Keratinocyte (primary cell): Measurements from ENCODE around the gene ZNF134. TPM values are rescaled to one million over a fixed set of nuclear protein-coding genes. Genes with fewer than 3 reads are reported as not detected.

Experiments
- DNase-seq: peaks from one replicate; pipeline ENCODE4 v3.0.0-alpha.2; 2011; ENCODE audit warnings: low read depth, missing footprints, low spot score
- FAIRE-seq: peaks from 2 replicates; lab custom pipeline; 2011; peaks lifted over from hg19 to GRCh38; lab: Jason Lieb, UNC
- H2AFZ ChIP-seq: 2 replicates; pipeline ENCODE4 v1.6.0; 2012; ENCODE audit warnings: low read length, control low read depth, inconsistent platforms; ENCODE audit not compliant: control insufficient read depth
- H3K27ac ChIP-seq: 2 replicates; pipeline ENCODE4 v1.5.1; 2011; ENCODE audit warnings: low read length; ENCODE audit not compliant: control insufficient read depth, insufficient read depth
- H3K27me3 ChIP-seq: 3 replicates; pipeline ENCODE4 v1.6.0; 2011; ENCODE audit warnings: low read length; ENCODE audit not compliant: control insufficient read depth, insufficient read depth; ENCODE audit errors: extremely low read depth
- H3K36me3 ChIP-seq, 2 experiments: 2 replicates in 1 of 2; 3 replicates in 1 of 2; pipeline ENCODE4 v1.5.1; 2011; ENCODE audit warnings: low read length in 2 of 2, mild to moderate bottlenecking in 1 of 2; ENCODE audit not compliant: control insufficient read depth in 2 of 2, insufficient read depth in 2 of 2; ENCODE audit errors: extremely low read depth in 1 of 2
- H3K4me1 ChIP-seq: 3 replicates; pipeline ENCODE4 v1.5.1; 2011; ENCODE audit warnings: low read length; ENCODE audit not compliant: control insufficient read depth, insufficient read depth; ENCODE audit errors: extremely low read depth
- H3K4me2 ChIP-seq: 3 replicates; pipeline ENCODE4 v1.6.0; 2011; ENCODE audit warnings: low read depth, low read length; ENCODE audit not compliant: control insufficient read depth, insufficient read depth; ENCODE audit errors: extremely low read depth
- H3K4me3 ChIP-seq, 3 experiments: fragments of 200-600 bp in 1 of 3; sonication (generic) in 1 of 3; 2 replicates in 2 of 3; 3 replicates in 1 of 3; pipeline ENCODE4 v1.5.1; 2011 to 2016; ENCODE audit warnings: low read length in 3 of 3, mild to moderate bottlenecking in 3 of 3, control low read depth in 2 of 3, inconsistent platforms in 1 of 3, low read depth in 1 of 3, mixed read lengths in 1 of 3, mixed run types in 1 of 3, moderate library complexity in 1 of 3; ENCODE audit not compliant: control insufficient read depth in 2 of 3, insufficient read depth in 2 of 3; ENCODE audit errors: extremely low read depth in 1 of 3
- H3K79me2 ChIP-seq: 2 replicates; pipeline ENCODE4 v1.6.0; 2012; ENCODE audit warnings: low read length; ENCODE audit not compliant: control insufficient read depth, insufficient read depth
- H3K9ac ChIP-seq: 3 replicates; pipeline ENCODE4 v1.6.0; 2011; ENCODE audit warnings: low read length; ENCODE audit not compliant: control insufficient read depth, insufficient read depth; ENCODE audit errors: extremely low read depth
- H3K9me1 ChIP-seq: 3 replicates; pipeline ENCODE4 v1.6.0; 2011; ENCODE audit warnings: low read length; ENCODE audit not compliant: control insufficient read depth, insufficient read depth; ENCODE audit errors: extremely low read depth
- H3K9me3 ChIP-seq: 2 replicates; pipeline ENCODE4 v1.5.1; 2012; ENCODE audit warnings: low read depth, low read length; ENCODE audit not compliant: control insufficient read depth
- H4K20me1 ChIP-seq: 3 replicates; pipeline ENCODE4 v1.6.0; 2011; ENCODE audit warnings: low read length; ENCODE audit not compliant: control insufficient read depth, insufficient read depth; ENCODE audit errors: extremely low read depth
- EZH2 ChIP-seq: IDR thresholded peaks from one replicate; pipeline ENCODE4 v1.6.1; 2012; ENCODE audit warnings: inconsistent platforms, mild to moderate bottlenecking, low read length, moderate library complexity
- dilution Hi-C: fragments of 300-500 bp; cut with MboI; formaldehyde crosslinking; loops from one replicate; pipeline ENCODE4 v1.7.0; 2020; ENCODE audit warnings: low sequenced_read_pairs; ENCODE audit not compliant: extremely low pct_ligation_motif_present
- polyA plus RNA-seq, 5 experiments: library from polyadenylated mRNA; depleted of rRNA in 3 of 5; stranded (reverse) in 3 of 5; stranded (forward) in 1 of 5; unstranded in 1 of 5; fragments of >200 nt; gene quantifications; 1 replicate in 1 of 5; 2 replicates in 3 of 5; 3 replicates in 1 of 5; pipeline versions ENCODE4 v1.2.1 to v1.2.3, GENCODE V29; 2011 to 2012; ENCODE audit warnings: missing spikeins in 2 of 5, low read depth in 1 of 5, low replicate concordance in 1 of 5
- TF ChIP-seq, protein P1 (sequence below), 3 experiments: IDR thresholded peaks in 1 of 3; conservative IDR thresholded peaks in 1 of 3; optimal IDR thresholded peaks in 1 of 3; 2 replicates in 2 of 3; 3 replicates in 1 of 3; pipeline versions ENCODE3 to v1.5.1; 2011; ENCODE audit warnings: low read length in 3 of 3, mild to moderate bottlenecking in 3 of 3, moderate library complexity in 2 of 3, control low read depth in 1 of 3, inconsistent platforms in 1 of 3; ENCODE audit not compliant: insufficient read depth in 2 of 3; ENCODE audit errors: extremely low read depth in 1 of 3

Gene ZNF134
- polyA plus RNA-seq, 1 donor (not counting 4 experiments of a cell fraction or from before 2014, with no cell fraction given) = 10.7 TPM

GRCh38 chr19:57672466-57672865 is 58.4 kb downstream of the ZNF134 start:
- Histone ChIP-seq H3K4me2 (no peak overlapping the region), H3K27me3 (no peaks in the 10 kb centered on the region), H3K4me1 (no peaks in the 10 kb centered on the region), H3K9me3 (no peaks in the 10 kb centered on the region), H3K79me2 (no peaks in the 10 kb centered on the region), H3K36me3 (no peaks in the 10 kb centered on the region), H3K9ac (no peak overlapping the region), H3K27ac (no peak overlapping the region), H4K20me1 (no peaks in the 10 kb centered on the region), H3K9me1 (no peaks in the 10 kb centered on the region), H3K4me3 (no peak overlapping the region), H2AFZ (no peak overlapping the region)
- dilution Hi-C loops = no loop called here
- TF ChIP-seq, protein P1, sequence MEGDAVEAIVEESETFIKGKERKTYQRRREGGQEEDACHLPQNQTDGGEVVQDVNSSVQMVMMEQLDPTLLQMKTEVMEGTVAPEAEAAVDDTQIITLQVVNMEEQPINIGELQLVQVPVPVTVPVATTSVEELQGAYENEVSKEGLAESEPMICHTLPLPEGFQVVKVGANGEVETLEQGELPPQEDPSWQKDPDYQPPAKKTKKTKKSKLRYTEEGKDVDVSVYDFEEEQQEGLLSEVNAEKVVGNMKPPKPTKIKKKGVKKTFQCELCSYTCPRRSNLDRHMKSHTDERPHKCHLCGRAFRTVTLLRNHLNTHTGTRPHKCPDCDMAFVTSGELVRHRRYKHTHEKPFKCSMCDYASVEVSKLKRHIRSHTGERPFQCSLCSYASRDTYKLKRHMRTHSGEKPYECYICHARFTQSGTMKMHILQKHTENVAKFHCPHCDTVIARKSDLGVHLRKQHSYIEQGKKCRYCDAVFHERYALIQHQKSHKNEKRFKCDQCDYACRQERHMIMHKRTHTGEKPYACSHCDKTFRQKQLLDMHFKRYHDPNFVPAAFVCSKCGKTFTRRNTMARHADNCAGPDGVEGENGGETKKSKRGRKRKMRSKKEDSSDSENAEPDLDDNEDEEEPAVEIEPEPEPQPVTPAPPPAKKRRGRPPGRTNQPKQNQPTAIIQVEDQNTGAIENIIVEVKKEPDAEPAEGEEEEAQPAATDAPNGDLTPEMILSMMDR (optimal IDR thresholded peaks at IDR 0.05 in 1 of 3, IDR thresholded peaks at IDR 0.05 in 1 of 3, conservative IDR thresholded peaks at IDR 0.05 in 1 of 3; ENCODE audit: extremely low read depth in 1 of 3, insufficient read depth in 2 of 3, low read length in 3 of 3) = no peak
- no peak for TF ChIP-seq EZH2
- FAIRE-seq (no peak), DNase-seq (no peak)

Other genes with a start within 250 kb of the ZNF134 start
- 8.5 to 11.4 TPM (median 10.8 TPM) in 3 replicates for gene ZNF548, start 224.4 kb upstream of the ZNF134 start, polyA plus RNA-seq
- 4.8 to 5.4 TPM (median 5.0 TPM) in 3 replicates for gene ZNF17, start 203.1 kb upstream of the ZNF134 start, polyA plus RNA-seq
- gene ZNF749, start 178.9 kb upstream of the ZNF134 start, polyA plus RNA-seq = 5.7 to 6.8 TPM (median 6.3 TPM) in 3 replicates
- gene VN1R1, start 157.1 kb upstream of the ZNF134 start, polyA plus RNA-seq = 0.09 to 0.46 TPM (median 0.17 TPM) in 3 replicates
- 5.2 to 5.4 TPM (median 5.3 TPM) in 3 replicates for gene ZNF772, start 136.7 kb upstream of the ZNF134 start, polyA plus RNA-seq
- 7.0 to 13.4 TPM (median 11.9 TPM) in 3 replicates for gene ZNF419, start 126.5 kb upstream of the ZNF134 start, polyA plus RNA-seq
- gene ZNF773, start 114.3 kb upstream of the ZNF134 start, polyA plus RNA-seq = 5.4 to 8.8 TPM (median 7.9 TPM) in 3 replicates
- 5.6 to 7.7 TPM (median 6.3 TPM) in 3 replicates for gene ZNF549, start 86.9 kb upstream of the ZNF134 start, polyA plus RNA-seq
- gene ZNF550, start 54.4 kb upstream of the ZNF134 start, polyA plus RNA-seq = 6.2 to 8.9 TPM (median 7.3 TPM) in 3 replicates
- 4.4 to 5.5 TPM (median 5.0 TPM) in 3 replicates for gene ZNF416, start 35.3 kb upstream of the ZNF134 start, polyA plus RNA-seq
- 3.5 to 4.5 TPM (median 3.9 TPM) in 3 replicates for gene ZIK1, start 30.1 kb upstream of the ZNF134 start, polyA plus RNA-seq
- gene ZNF530, start 14.4 kb upstream of the ZNF134 start, polyA plus RNA-seq = 3.6 to 4.2 TPM (median 3.9 TPM) in 3 replicates
- gene ZNF211, start 18.9 kb downstream of the ZNF134 start, polyA plus RNA-seq = 9.4 to 19.5 TPM (median 15.5 TPM) in 3 replicates
- 0.08 to 0.26 TPM (median 0.18 TPM) in 3 replicates for gene ZSCAN4, start 54.7 kb downstream of the ZNF134 start, polyA plus RNA-seq
- gene ZNF551, start 67.7 kb downstream of the ZNF134 start, polyA plus RNA-seq = 7.2 to 8.5 TPM (median 8.3 TPM) in 3 replicates
- gene ZNF154, start 95.0 kb downstream of the ZNF134 start, polyA plus RNA-seq = 1.7 to 2.8 TPM (median 2.3 TPM) in 3 replicates
- 3.7 to 4.7 TPM (median 4.4 TPM) in 3 replicates for gene ZNF671, start 113.4 kb downstream of the ZNF134 start, polyA plus RNA-seq
- gene ZNF776, start 132.6 kb downstream of the ZNF134 start, polyA plus RNA-seq = 5.4 to 7.4 TPM (median 6.9 TPM) in 3 replicates
- gene ZNF586, start 155.4 kb downstream of the ZNF134 start, polyA plus RNA-seq = 6.6 to 9.6 TPM (median 7.2 TPM) in 3 replicates
- 4.4 to 8.9 TPM (median 8.0 TPM) in 3 replicates for gene ZNF552, start 200.7 kb downstream of the ZNF134 start, polyA plus RNA-seq
- 8.5 to 12.8 TPM (median 11.8 TPM) in 3 replicates for gene ZNF587B, start 216.1 kb downstream of the ZNF134 start, polyA plus RNA-seq
- gene ZNF587, start 235.6 kb downstream of the ZNF134 start, polyA plus RNA-seq = 8.2 to 14.4 TPM (median 14.0 TPM) in 3 replicates